PC-3 (cell line): Measurements from ENCODE around the gene PTCH1.

Experiments
- EZH2 ChIP-seq: fragments of 300-600 bp; sonication (generic); IDR thresholded peaks from one replicate; pipeline ENCODE4 v1.6.1; 2017; ENCODE audit warnings: antibody characterized with exemption, mild to moderate bottlenecking, low read length; ENCODE audit not compliant: unreplicated experiment
- TF ChIP-seq, protein P1 (sequence below): fragments of 300-600 bp; sonication (generic); conservative IDR thresholded peaks from 2 replicates; pipeline ENCODE4 v1.5.1; 2017; ENCODE audit warnings: antibody characterized with exemption, low read depth, mild to moderate bottlenecking, low read length

DNA sequence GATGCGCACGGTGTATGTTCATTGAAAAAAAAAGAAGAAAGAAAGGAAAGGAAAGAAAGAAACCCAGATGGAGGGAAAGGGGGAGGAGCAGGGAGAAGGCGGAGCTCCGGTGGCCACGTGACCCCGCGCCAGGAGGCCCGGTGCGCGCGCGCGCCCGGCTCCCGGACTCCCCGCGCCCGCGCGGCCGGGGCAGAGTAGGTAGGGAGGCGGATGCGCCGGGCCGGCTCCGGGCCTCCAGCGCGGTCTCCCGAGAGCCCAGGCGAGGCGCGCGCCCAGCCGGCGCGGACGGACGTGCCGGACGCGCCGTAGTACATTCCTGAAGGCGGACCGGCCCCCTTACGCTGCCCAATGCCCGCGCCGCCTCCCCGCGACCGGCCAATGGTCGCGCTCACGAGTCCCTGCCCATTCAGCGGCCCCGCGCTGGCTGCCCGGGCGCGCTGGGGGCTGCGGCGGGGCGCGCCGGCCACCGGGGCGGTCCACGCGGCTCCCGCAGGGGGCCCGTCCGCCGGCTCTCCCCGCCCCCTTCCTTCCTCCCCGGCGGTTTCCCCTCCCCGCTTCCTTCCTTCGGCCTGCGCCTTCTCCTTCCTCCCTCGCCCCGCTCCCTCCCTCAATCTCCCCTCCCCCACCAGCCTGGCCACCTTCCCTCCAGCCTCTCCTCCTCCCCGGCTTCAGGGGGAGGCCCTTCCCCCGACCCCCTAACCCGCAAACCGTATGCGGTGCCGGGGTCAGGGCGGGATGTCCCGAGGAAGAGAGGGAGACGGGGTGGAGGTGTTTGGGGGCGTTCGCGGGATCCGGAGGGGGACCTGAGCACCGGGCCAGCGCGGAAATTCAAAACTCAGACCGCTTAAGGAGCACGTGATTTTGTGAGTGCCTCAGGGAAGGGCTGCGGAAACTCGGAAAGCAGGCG, 5.8 kb downstream of the PTCH1 start:
- TF ChIP-seq, protein P1, sequence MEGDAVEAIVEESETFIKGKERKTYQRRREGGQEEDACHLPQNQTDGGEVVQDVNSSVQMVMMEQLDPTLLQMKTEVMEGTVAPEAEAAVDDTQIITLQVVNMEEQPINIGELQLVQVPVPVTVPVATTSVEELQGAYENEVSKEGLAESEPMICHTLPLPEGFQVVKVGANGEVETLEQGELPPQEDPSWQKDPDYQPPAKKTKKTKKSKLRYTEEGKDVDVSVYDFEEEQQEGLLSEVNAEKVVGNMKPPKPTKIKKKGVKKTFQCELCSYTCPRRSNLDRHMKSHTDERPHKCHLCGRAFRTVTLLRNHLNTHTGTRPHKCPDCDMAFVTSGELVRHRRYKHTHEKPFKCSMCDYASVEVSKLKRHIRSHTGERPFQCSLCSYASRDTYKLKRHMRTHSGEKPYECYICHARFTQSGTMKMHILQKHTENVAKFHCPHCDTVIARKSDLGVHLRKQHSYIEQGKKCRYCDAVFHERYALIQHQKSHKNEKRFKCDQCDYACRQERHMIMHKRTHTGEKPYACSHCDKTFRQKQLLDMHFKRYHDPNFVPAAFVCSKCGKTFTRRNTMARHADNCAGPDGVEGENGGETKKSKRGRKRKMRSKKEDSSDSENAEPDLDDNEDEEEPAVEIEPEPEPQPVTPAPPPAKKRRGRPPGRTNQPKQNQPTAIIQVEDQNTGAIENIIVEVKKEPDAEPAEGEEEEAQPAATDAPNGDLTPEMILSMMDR = no peak
- no peak for TF ChIP-seq EZH2
